Liver (tissue), 9 donors: Measurements from ENCODE around the gene DENND11. TPM values are rescaled to one million over a fixed set of nuclear protein-coding genes. Genes with fewer than 3 reads are reported as not detected.

Experiments
- DNase-seq: peaks from one replicate; pipeline ENCODE4 v3.0.0-alpha.2; 2017; ENCODE audit warnings: low spot score
- H3K27ac ChIP-seq, 2 donors: one replicate each; pipeline ENCODE4 v1.7.0; 2013; ENCODE audit warnings: inconsistent platforms in 2 of 2, low read length in 2 of 2, control low read depth in 1 of 2, low read depth in 1 of 2, mild to moderate bottlenecking in 1 of 2
- H3K27me3 ChIP-seq, 4 donors: one replicate each; pipeline versions ENCODE4 v1.6.1 to v1.7.0; 2013; ENCODE audit warnings: low read length in 3 of 4, inconsistent platforms in 1 of 4, mild to moderate bottlenecking in 1 of 4, moderate library complexity in 1 of 4; ENCODE audit not compliant: control insufficient read depth in 4 of 4, insufficient read depth in 4 of 4
- H3K36me3 ChIP-seq, 4 donors: one replicate each; pipeline versions ENCODE4 v1.6.1 to v1.7.0; 2013; ENCODE audit warnings: low read length in 3 of 4, mild to moderate bottlenecking in 3 of 4, low read depth in 1 of 4, moderate library complexity in 1 of 4; ENCODE audit not compliant: control insufficient read depth in 4 of 4, insufficient read depth in 3 of 4
- H3K4me1 ChIP-seq, 4 donors: one replicate each; pipeline versions ENCODE4 v1.6.1 to v1.7.0; 2013; ENCODE audit warnings: low read length in 3 of 4, mild to moderate bottlenecking in 3 of 4, moderate library complexity in 1 of 4; ENCODE audit not compliant: control insufficient read depth in 4 of 4, insufficient read depth in 4 of 4
- H3K4me3 ChIP-seq, 3 donors: one replicate each; pipeline versions ENCODE4 v1.6.1 to v1.7.0; 2013; ENCODE audit warnings: low read length in 3 of 3, control low read depth in 1 of 3, low read depth in 1 of 3, mild to moderate bottlenecking in 1 of 3
- H3K9ac ChIP-seq, 2 donors: one replicate each; pipeline ENCODE4 v1.7.0; 2013; ENCODE audit warnings: low read length in 2 of 2, mild to moderate bottlenecking in 2 of 2, moderate library complexity in 2 of 2, control low read depth in 1 of 2, low read depth in 1 of 2
- H3K9me3 ChIP-seq, 4 donors: one replicate each; pipeline versions ENCODE4 v1.6.1 to v1.7.0; 2013; ENCODE audit warnings: low read length in 3 of 4; ENCODE audit not compliant: control insufficient read depth in 4 of 4
- ATF3 ChIP-seq: IDR thresholded peaks from 2 replicates; pipeline ENCODE4 v1.6.1; 2016; ENCODE audit warnings: antibody characterized with exemption
- CTCF ChIP-seq: fragments of 150-350 bp; IDR thresholded peaks from 2 replicates; pipeline ENCODE4 v1.5.1; 2017; ENCODE audit warnings: improper control_type of control experiment, low read depth, low read length; ENCODE audit not compliant: missing input control
- EGR1 ChIP-seq, 2 donors: IDR thresholded peaks; 2 replicates each; pipeline ENCODE4 v1.6.1; 2016 to 2018; ENCODE audit warnings: antibody characterized with exemption in 2 of 2, low read depth in 2 of 2
- FOXA1 ChIP-seq: IDR thresholded peaks from 2 replicates; pipeline ENCODE4 v1.6.1; 2016; ENCODE audit warnings: antibody characterized with exemption
- FOXA2 ChIP-seq: IDR thresholded peaks from 2 replicates; pipeline ENCODE4 v1.6.1; 2016; ENCODE audit warnings: antibody characterized with exemption
- GABPA ChIP-seq, 2 donors: IDR thresholded peaks in 1 of 2; conservative IDR thresholded peaks in 1 of 2; 2 replicates each; pipeline ENCODE4 v1.6.1; 2016; ENCODE audit warnings: antibody characterized with exemption in 2 of 2, mild to moderate bottlenecking in 1 of 2, moderate library complexity in 1 of 2
- HNF4A ChIP-seq, 2 donors: conservative IDR thresholded peaks; 2 replicates each; pipeline ENCODE4 v1.6.1; 2016; ENCODE audit warnings: antibody characterized with exemption in 2 of 2, mild to moderate bottlenecking in 2 of 2
- HNF4G ChIP-seq: IDR thresholded peaks from 2 replicates; pipeline ENCODE4 v1.6.1; 2016; ENCODE audit warnings: antibody characterized with exemption
- JUND ChIP-seq, 2 donors: IDR thresholded peaks; 2 replicates each; pipeline ENCODE4 v1.6.1; 2016; ENCODE audit warnings: antibody characterized with exemption in 2 of 2
- MAX ChIP-seq: IDR thresholded peaks from 2 replicates; pipeline ENCODE4 v1.6.1; 2016; ENCODE audit warnings: antibody characterized with exemption
- NR2F2 ChIP-seq: IDR thresholded peaks from 2 replicates; pipeline ENCODE4 v1.6.1; 2016; ENCODE audit warnings: antibody characterized with exemption
- RAD21 ChIP-seq, 2 donors: IDR thresholded peaks; 2 replicates each; pipeline ENCODE4 v1.6.1; 2016; ENCODE audit warnings: antibody characterized with exemption in 2 of 2, mild to moderate bottlenecking in 2 of 2
- REST ChIP-seq: IDR thresholded peaks from 2 replicates; pipeline ENCODE4 v1.6.1; 2016; ENCODE audit warnings: antibody characterized with exemption, mild to moderate bottlenecking
- RXRA ChIP-seq, 2 donors: IDR thresholded peaks; 2 replicates each; pipeline ENCODE4 v1.6.1; 2017 to 2018; ENCODE audit warnings: antibody characterized with exemption in 2 of 2, mild to moderate bottlenecking in 1 of 2
- SP1 ChIP-seq: IDR thresholded peaks from 2 replicates; pipeline ENCODE4 v1.6.1; 2018; ENCODE audit warnings: antibody characterized with exemption, mild to moderate bottlenecking
- TAF1 ChIP-seq: conservative IDR thresholded peaks from 2 replicates; pipeline ENCODE4 v1.6.1; 2016; ENCODE audit warnings: antibody characterized with exemption, mild to moderate bottlenecking
- YY1 ChIP-seq: IDR thresholded peaks from 2 replicates; pipeline ENCODE4 v1.6.1; 2016; ENCODE audit warnings: antibody characterized with exemption, mild to moderate bottlenecking
- ZBTB33 ChIP-seq: IDR thresholded peaks from 2 replicates; pipeline ENCODE4 v1.6.1; 2016; ENCODE audit warnings: antibody characterized with exemption
- WGBS: extraction: QIAGEN DNeasy Blood & Tissue Kit; methylation state at CpG from one replicate; pipeline ENCODE4 v1.1.7; 2013; 5-methylcytosine and 5-hydroxymethylcytosine counted together
- polyA plus RNA-seq, 2 donors: library from polyadenylated mRNA; stranded (reverse) in 1 of 2; unstranded in 1 of 2; fragments of 200-250 nt in 1 of 2; fragments of >200 nt in 1 of 2; fragmentation: Nextera tagmentation in 1 of 2; extraction: Ambion mirVana in 1 of 2; gene quantifications; one replicate each; pipeline versions ENCODE4 v1.2.1 to v1.2.3, GENCODE V29; 2013 to 2015
- total RNA-seq, 2 donors: library from RNA; depleted of rRNA; stranded (reverse); fragments of >200 nt; gene quantifications; one replicate each; pipeline ENCODE4 v1.2.3, GENCODE V29; 2014
- donor health status: healthy.
- donor health status: healthy.
- donor health status: healthy.
- donor health status: healthy.
- donor health status: healthy.

Gene DENND11
- total and polyA plus RNA-seq, 4 donors: 8.4 to 48.4 (median 12.8) TPM

GRCh38 chr7:141673346-141673745, 28.6 kb downstream of the DENND11 start (continued):
- TF ChIP-seq YY1 (no peak), NR2F2 (no peak)

- no peak for TF ChIP-seq RXRA (IDR thresholded peaks at IDR 0.05)
- no peak for TF ChIP-seq GABPA (IDR thresholded peaks at IDR 0.05 in 1 of 2, conservative IDR thresholded peaks at IDR 0.05 in 1 of 2)
- no peak for TF ChIP-seq HNF4G
- no peak for TF ChIP-seq RAD21 (IDR thresholded peaks at IDR 0.05)
- no peak for TF ChIP-seq ATF3
- TF ChIP-seq HNF4A (conservative IDR thresholded peaks at IDR 0.05): no peak
- TF ChIP-seq NR2F2: no peak
- no peak for TF ChIP-seq EGR1 (IDR thresholded peaks at IDR 0.05; ENCODE audit: low read depth in 2 of 2)
- no peak for TF ChIP-seq ZBTB33
- no peak for TF ChIP-seq JUND (IDR thresholded peaks at IDR 0.05)
- TF ChIP-seq CTCF: no peak
- TF ChIP-seq SP1: no peak
- TF ChIP-seq MAX: no peak
- no peak for TF ChIP-seq REST
- TF ChIP-seq TAF1: no peak
- TF ChIP-seq YY1: no peak
- TF ChIP-seq FOXA2: no peak
- no peak for TF ChIP-seq FOXA1
- H3K4me3 ChIP-seq: no peak overlapping the region
- no peaks in the 10 kb centered on the region for H3K27me3 ChIP-seq
- WGBS: 99% methylated on average over 7 of the region's 7 CpGs
- no peak overlapping the region for H3K27ac ChIP-seq
- H3K36me3 ChIP-seq: peaks cover 0 to 15% (median 7%) of the 10 kb centered on the region in 4 donors
- no peaks in the 10 kb centered on the region for H3K9me3 ChIP-seq
- no peaks in the 10 kb centered on the region for H3K4me1 ChIP-seq
- H3K9ac ChIP-seq: no peak overlapping the region
- no peak for DNase-seq
These were observed 30.1 kb downstream of the DENND11 start for GRCh38 chr7:141671705-141672496.
